ENCODE measurements around the gene RREB1.

DNA sequence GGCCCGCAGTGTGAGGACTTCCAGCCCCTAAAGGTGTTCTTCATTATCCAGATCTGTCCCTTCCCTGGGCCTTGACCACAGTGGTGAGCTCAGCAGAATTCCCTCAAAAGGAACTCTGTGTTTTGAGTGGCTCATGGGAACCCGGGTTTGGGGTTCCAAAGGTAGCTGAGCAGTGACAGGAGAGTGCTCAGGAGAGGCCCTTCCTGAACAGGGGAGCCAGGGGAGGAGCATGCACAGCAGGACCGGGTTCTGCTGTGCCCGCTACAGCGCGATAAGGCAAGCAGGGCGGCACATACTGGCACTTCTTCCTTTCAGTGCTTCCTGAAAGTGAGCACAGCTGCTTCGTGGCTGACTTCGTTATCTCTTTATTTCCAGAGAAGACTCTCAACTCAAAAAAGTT, 117.0 kb downstream of the RREB1 start:
- TF ChIP-seq, protein P1, sequence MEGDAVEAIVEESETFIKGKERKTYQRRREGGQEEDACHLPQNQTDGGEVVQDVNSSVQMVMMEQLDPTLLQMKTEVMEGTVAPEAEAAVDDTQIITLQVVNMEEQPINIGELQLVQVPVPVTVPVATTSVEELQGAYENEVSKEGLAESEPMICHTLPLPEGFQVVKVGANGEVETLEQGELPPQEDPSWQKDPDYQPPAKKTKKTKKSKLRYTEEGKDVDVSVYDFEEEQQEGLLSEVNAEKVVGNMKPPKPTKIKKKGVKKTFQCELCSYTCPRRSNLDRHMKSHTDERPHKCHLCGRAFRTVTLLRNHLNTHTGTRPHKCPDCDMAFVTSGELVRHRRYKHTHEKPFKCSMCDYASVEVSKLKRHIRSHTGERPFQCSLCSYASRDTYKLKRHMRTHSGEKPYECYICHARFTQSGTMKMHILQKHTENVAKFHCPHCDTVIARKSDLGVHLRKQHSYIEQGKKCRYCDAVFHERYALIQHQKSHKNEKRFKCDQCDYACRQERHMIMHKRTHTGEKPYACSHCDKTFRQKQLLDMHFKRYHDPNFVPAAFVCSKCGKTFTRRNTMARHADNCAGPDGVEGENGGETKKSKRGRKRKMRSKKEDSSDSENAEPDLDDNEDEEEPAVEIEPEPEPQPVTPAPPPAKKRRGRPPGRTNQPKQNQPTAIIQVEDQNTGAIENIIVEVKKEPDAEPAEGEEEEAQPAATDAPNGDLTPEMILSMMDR (IDR thresholded peaks at IDR 0.05; ENCODE audit: insufficient read depth, low read length), result no peak
- TF ChIP-seq SPI1 (IDR thresholded peaks at IDR 0.05; ENCODE audit: borderline replicate concordance, low read depth), result no peak
- TF ChIP-seq POLR2AphosphoS5 (IDR thresholded peaks at IDR 0.05; ENCODE audit: low read depth), result no peak
- TF ChIP-seq GABPA (IDR thresholded peaks at IDR 0.05; ENCODE audit: low read depth), result no peak
